ENCODE data around the gene NUDT16. TPM values are rescaled to one million over a fixed set of nuclear protein-coding genes. Genes with fewer than 3 reads are reported as not detected.

Gene NUDT16
- total RNA-seq, 4 donors from 2014 or later: 10.4 to 19.7 (median 12.5) TPM

DNA sequence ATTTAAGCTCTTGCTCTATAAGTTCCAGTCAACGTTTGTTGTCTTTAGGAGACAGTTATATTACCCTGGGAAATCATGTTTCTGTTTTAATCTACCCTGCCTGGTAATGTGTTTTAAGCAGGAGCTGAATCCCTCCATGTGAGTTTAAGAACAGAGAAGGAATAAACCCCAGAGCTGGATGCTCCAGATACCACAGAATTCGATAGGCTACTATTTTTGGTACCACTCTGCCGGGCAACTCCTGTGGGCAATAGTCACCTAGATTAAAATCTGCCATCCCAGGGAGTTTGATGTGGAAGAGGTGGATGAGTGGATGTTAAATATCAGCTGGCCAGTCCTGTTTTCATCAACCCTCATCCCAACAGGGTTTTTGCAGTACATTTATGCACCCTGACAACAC lies 20.4 kb downstream of the NUDT16 start:
- no peak overlapping the region for H3K4me3 ChIP-seq (ENCODE audit: low read depth, poor library complexity, severe bottlenecking)
- no peak for TF ChIP-seq POLR2A (IDR thresholded peaks at IDR 0.05)
- TF ChIP-seq, protein P1, sequence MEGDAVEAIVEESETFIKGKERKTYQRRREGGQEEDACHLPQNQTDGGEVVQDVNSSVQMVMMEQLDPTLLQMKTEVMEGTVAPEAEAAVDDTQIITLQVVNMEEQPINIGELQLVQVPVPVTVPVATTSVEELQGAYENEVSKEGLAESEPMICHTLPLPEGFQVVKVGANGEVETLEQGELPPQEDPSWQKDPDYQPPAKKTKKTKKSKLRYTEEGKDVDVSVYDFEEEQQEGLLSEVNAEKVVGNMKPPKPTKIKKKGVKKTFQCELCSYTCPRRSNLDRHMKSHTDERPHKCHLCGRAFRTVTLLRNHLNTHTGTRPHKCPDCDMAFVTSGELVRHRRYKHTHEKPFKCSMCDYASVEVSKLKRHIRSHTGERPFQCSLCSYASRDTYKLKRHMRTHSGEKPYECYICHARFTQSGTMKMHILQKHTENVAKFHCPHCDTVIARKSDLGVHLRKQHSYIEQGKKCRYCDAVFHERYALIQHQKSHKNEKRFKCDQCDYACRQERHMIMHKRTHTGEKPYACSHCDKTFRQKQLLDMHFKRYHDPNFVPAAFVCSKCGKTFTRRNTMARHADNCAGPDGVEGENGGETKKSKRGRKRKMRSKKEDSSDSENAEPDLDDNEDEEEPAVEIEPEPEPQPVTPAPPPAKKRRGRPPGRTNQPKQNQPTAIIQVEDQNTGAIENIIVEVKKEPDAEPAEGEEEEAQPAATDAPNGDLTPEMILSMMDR (IDR thresholded peaks at IDR 0.05): no peak
- intact Hi-C loops (cut with DNase I; ENCODE audit: low total_unique reads): no loop called here
- DNase-seq (ENCODE audit: low spot score in 2 of 2): no peak
- 32 to 46% methylated on average over 3 of the region's 3 CpGs for WGBS, 2 donors

DNA sequence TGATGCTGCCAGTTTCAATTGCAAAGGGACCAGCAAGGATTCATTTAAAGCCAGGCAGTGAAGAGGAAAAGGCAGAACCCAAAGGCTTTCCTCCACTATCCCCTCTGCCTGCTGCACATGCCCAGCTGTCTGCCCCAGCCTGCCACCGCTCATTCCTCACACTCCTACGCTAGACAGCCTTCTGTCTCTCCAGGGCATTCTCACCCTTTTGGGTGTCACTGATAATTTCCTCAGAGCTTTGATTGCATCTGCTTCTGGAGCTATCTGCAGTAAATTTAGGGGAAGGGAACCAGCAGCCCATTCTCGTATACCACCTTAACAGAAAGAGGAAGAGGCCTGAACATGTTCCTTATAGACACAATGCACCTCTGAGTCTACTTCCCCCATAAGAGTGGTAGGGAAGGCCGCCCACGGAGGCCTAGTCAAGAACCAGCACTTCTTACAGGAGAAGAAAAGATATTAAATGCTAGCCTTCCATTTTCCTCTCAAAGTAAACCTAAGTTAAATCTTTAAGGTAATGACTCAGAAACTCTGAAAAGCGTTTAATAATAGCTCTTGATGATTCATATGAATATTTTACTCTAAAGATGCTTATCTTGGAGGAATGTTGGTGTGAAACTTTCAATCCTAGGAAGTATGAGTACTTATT lies 20.9 kb downstream of the NUDT16 start:
- 38 to 49% methylated on average over 6 of the region's 6 CpGs for WGBS, 2 donors
- TF ChIP-seq, protein P1 (IDR thresholded peaks at IDR 0.05): no peak
- TF ChIP-seq POLR2A (IDR thresholded peaks at IDR 0.05): no peak
- DNase-seq (ENCODE audit: low spot score in 2 of 2): no peak
- intact Hi-C loops (cut with DNase I; ENCODE audit: low total_unique reads): no loop called here
- no peak overlapping the region for H3K4me3 ChIP-seq (ENCODE audit: low read depth, poor library complexity, severe bottlenecking)

DNA sequence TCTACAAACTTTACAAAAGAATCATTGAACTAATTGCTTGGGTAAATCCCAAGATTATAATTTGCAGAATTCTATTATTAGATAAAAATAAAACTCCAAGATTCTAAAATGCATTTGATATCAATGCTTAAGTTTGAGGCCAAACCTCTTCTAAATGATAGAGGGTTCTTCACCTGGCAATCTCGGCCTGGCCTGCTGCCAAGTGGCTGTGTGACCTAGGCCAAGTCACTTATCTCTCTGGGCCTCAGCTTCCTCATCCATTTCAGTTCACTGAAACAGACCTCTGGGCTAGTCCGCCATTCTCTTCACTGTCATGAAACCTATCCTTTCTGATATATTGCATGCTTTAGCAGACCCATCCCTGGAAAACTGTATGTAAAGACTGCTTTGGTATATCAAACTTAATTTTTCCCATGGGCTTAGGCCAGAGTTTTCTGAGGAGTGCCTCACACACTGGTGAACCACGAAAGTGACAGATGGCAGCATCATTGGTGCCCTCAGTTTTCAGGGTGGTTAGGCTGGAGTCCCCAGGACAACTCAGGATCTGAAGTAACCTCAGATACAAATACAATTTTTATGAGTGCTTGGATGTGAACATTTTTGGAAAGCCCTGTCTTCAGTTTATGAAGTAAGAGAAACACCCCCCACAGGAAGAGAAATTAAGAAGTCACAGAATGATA lies 21.8 kb downstream of the NUDT16 start:
- 74 to 77% methylated on average over 3 of the region's 3 CpGs for WGBS, 2 donors
- TF ChIP-seq, protein P1 (IDR thresholded peaks at IDR 0.05): no peak
- no peak for TF ChIP-seq POLR2A (IDR thresholded peaks at IDR 0.05)
- DNase-seq (ENCODE audit: low spot score in 2 of 2): no peak
- H3K4me3 ChIP-seq (ENCODE audit: low read depth, poor library complexity, severe bottlenecking): no peak overlapping the region
- intact Hi-C loops (cut with DNase I; ENCODE audit: low total_unique reads): no loop called here

DNA sequence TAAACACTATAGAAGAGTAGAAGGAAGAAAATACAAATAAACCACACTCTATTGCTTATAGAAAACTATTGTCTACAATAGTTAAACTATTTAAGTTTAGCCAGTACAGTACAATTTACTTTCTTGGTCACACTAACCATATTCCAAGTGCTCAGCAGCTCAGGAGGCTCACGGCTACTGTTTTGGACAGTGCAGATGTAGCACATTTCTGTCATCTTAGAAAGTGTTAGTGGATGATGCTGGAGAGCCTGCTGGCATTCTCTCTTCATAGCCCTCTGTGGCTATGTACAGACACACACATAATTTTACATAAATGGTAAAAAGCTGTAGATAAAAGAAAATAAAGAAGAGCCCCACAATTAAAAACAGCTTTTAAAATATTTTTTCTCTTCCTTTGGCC lies 23.8 kb downstream of the NUDT16 start:
- no peak for DNase-seq (ENCODE audit: low spot score in 2 of 2)
- TF ChIP-seq, protein P1 (IDR thresholded peaks at IDR 0.05): no peak
- TF ChIP-seq POLR2A (IDR thresholded peaks at IDR 0.05): no peak
- no peak overlapping the region for H3K4me3 ChIP-seq (ENCODE audit: low read depth, poor library complexity, severe bottlenecking)
- intact Hi-C loops (cut with DNase I; ENCODE audit: low total_unique reads): no loop called here
- 68 to 80% methylated on average over 1 of the region's 1 CpG for WGBS, 2 donors

DNA sequence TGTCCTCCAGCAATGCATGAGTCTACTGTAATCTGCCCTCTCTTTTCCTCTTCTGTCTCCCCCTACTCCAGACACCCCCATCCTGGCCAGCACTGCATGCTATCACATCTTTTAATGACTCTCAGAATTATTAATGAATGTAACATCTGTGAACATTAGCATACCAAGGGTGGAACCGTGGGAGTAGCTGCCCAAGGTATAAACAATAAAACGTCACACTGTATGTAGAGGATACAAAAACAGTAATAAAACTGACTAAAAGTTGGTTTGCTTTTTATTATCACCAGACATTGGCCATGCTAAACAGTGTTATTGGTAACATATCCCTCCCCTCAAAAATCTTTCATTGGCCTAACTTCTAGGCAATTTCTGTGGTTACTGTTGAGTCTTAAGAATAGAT lies 24.7 kb downstream of the NUDT16 start:
- intact Hi-C loops (cut with DNase I; ENCODE audit: low total_unique reads): no loop called here
- no peak for DNase-seq (ENCODE audit: low spot score in 2 of 2)
- no peak overlapping the region for H3K4me3 ChIP-seq (ENCODE audit: low read depth, poor library complexity, severe bottlenecking)
- 43 to 44% methylated on average over 2 of the region's 2 CpGs for WGBS, 2 donors
- TF ChIP-seq POLR2A (IDR thresholded peaks at IDR 0.05): no peak
- TF ChIP-seq, protein P1 (IDR thresholded peaks at IDR 0.05): no peak

Measured in lower leg skin (tissue), 4 donors.